Dedifferentiated amniotic fluid mesenchymal stem cell (primary cell): ENCODE results near the gene CHST11.

ENCODE experiments used
- DNase-seq: peaks from one replicate; pipeline ENCODE4 v3.0.0-alpha.2; 2016; ENCODE audit errors: extremely low spot score

The CHST11 gene

GRCh38 chr12:104653730-104654664, 197.2 kb downstream of the CHST11 start:
- DNase-seq, result no peak

DNA sequence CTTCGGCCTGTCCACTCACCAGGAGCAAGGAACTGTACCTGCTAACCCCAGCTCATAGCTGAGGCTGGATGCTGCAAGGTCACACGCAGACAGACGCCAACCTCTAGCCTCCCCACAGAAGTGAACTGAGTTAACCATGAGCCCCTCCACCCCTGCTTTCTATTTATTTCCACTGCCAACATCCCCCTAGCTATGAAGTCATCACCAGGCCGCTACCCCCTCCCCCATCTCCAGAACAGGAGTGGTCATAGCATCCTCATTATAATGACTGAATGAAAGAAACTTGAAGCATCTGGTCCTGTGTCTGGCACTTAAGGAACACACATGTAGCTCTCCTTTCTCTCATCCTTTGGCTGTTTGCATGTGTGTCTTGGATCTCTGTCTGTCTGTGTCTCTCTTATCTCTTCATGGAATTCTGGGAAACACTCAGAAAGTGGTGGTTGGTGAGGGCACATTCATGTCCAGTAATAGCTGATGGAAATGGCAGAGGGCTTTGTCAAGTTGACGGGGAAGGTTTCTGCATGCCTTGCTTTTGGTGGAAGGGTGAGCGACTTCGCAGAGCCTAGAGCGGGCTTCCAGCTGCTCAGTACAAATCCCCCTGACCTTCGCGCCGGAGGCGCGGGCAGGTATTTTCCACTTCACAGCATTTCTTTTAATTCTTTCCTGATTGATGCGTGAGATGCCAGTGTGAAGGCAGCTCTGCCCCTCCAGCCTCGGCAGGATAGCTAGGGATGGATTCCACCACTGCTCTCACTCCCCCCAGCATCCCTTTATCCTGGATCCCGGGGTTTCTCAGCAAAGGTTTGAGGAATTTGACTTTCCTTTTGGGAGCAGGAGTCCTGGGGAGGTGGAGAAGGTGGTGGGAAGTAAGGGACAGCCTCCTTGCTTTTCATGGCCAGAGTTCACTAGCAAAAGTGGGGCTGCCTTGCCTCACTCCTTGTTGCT, 198.2 kb downstream of the CHST11 start:
- no peak for DNase-seq

DNA sequence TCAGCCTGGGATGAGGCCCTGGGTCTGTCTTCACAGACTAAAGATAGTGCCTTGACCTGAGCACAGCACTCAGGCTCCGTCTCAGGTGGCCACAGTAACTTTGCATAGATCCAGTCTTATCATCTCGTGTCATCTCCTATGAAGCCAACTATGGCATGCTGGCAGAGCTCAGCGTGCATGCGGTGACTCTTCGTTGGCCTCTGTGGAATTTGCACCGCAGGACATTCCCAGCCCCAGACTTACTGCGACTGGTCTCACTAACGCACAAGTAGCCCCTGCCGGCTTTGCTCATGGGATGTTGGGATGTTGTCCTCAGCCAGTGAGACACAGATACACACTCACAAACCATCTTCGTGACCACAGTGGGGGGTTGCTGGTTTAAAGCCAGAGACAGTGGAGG, 199.6 kb downstream of the CHST11 start:
- DNase-seq, result no peak

- DNase-seq, result no peak
These were observed 200.2 kb downstream of the CHST11 start for GRCh38 chr12:104656921-104657320.

GRCh38 chr12:104657726-104658484, 201.2 kb downstream of the CHST11 start:
- DNase-seq, result no peak

GRCh38 chr12:104659058-104659457, 202.3 kb downstream of the CHST11 start:
- no peak for DNase-seq

- DNase-seq, result no peak
These were observed 205.5 kb downstream of the CHST11 start for GRCh38 chr12:104662203-104662602.

DNA sequence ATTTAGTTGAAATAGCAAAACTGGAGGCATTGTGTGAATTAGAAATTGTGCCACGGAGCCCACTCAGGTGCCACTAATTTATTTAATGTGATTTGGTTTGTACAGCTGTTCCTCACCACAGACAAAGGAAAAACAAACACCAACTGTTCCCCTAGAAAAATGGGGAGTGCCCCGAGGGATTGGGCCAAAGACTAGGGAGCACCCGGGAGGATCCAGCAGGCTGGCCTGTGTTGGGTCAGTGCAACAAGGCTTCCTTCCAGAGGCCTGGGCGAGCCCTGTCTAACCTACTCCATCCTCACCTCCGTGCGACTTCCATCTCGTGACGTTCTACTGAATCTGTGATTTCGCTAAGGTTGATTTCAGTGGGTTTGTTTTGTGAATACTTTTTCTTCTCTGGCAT, 206.2 kb downstream of the CHST11 start:
- no peak for DNase-seq

DNA sequence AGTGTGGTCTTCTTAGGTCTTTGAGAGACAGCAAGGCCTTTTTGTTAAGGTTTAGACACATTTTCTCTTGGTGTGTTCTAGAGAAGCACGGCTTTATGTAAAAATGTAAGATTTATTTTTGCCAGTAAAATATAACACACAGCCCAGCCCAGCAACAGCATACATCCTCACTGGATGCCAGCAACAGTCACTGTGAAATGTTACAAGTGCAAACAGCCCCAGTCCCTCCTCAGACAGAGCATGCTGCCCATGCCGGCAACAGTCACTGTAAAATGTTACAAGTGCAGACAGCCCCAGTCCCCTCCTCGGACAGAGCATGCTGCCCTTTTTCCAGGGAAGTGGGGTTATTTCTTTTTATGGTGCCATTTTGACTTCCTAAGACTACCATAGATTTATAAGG, 207.6 kb downstream of the CHST11 start:
- no peak for DNase-seq

- DNase-seq, result no peak
These were observed 208.5 kb downstream of the CHST11 start for GRCh38 chr12:104665296-104665695.

DNA sequence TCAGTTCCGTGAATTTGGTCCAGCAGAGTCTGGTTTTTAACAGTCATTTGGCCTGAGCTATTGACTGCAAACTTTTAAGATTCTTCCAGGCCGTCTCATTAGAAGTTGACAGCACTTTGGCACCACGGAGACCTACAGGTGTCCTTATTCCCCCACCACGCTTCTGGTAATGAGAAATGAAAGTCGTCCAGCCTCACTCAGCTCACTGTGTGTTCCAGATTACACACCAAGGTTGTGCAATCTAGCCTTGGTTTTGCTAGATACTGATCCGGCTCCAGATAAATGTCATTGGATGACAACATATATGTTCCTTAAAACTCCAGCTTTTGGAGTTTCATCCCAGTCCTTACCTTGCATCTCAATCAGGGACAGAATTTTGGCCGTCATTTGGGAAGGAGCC, 210.4 kb downstream of the CHST11 start:
- DNase-seq, result no peak

GRCh38 chr12:104668274-104668718, 211.5 kb downstream of the CHST11 start:
- no peak for DNase-seq

DNA sequence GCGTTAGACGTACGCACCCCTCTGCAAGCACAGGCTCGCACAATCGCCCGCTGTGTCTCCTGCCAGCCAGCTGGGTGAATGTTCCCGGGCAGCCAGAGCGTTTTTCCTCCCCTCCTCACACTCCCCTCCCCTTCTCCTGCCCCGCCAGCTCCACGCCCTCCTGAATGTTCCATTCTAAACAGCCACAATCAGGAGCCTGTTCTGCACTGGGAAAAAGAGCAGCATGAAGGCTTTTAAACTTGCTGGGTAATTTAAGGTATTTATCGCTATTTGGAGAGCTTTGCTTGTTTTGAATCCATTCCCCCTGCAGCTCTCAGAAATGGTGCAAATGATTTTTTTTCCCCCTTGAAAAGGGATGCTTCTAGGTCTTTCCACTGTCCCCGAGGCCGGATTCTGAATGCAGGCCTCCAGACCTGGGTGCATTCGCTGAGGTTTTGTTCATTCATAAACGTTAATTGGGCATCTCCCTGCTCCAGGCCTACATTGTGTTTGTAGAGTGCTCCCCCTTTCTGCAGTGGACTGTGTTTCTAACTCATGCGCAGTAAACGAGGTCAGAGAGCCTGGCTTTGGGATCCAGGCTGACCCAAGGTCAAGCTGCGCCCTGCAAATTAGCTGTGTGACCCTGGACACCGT, 212.5 kb downstream of the CHST11 start:
- DNase-seq, result no peak

GRCh38 chr12:104669851-104670337, 213.1 kb downstream of the CHST11 start:
- DNase-seq, result no peak

GRCh38 chr12:104670439-104671408, 214.0 kb downstream of the CHST11 start:
- no peak for DNase-seq

GRCh38 chr12:104671409-104672095, 214.8 kb downstream of the CHST11 start:
- DNase-seq, result peak; percentile 86

DNA sequence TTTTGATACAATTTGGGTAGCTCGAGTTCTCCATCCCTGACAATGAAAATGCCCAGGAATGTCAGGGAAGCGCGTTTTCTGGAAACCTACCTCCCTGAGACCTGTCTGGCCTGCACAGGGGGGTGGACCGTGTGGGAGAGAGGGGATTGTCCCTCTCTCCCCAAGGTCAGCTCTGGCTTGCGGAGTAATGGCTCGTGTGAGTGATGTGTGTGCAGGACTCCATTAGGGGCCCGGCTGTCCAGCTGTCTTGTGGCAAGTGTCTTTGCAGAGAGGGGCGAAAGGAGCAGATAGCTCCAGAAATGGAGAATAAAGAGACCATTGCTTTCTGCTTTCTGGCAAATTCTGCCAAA, 215.3 kb downstream of the CHST11 start:
- no peak for DNase-seq

GRCh38 chr12:104672501-104673265, 215.9 kb downstream of the CHST11 start:
- DNase-seq, result no peak

- no peak for DNase-seq
These were observed 216.5 kb downstream of the CHST11 start for GRCh38 chr12:104673294-104673693.
